Choroid plexus epithelial cell (primary cell): ENCODE measurements around the gene AGRN.
A peak's percentile ranks its signal among the peaks of the same experiment; 100 is the strongest.
"Not testable (repeated sequence)": the region's sequence is repeated elsewhere in the genome, so short reads cannot be mapped to it uniquely, and the experiment has no call there.

Source experiments
- DNase-seq: peaks from one replicate; pipeline ENCODE4 v3.0.0-alpha.2; 2010; ENCODE audit warnings: low read depth
- H3K4me3 ChIP-seq: 2 replicates; pipeline ENCODE4 v1.5.1; 2011; ENCODE audit warnings: low read depth, mild to moderate bottlenecking, control low read depth, low read length, moderate library complexity
- CTCF ChIP-seq: conservative IDR thresholded peaks from 2 replicates; pipeline ENCODE4 v1.5.1; 2011; ENCODE audit warnings: low read depth, mild to moderate bottlenecking, control low read depth, inconsistent platforms, low read length, moderate library complexity

The AGRN gene

DNA sequence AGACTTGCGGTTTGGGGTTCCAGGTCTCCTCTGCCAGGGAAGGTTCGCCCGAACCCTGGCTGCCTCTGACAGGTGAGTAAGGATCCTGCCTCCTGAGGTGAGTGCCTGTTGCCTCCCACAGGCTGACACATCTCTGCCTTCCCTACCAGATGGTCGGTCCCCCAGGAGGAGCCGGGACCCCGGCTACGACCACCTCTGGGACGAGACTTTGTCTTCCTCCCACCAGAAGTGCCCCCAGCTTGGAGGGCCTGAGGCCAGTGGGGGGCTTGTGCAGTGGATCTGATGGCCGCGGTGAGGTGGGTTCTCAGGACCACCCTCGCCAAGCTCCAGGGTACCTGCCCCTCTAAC lies 45.7 kb upstream of the AGRN start:
- TF ChIP-seq CTCF, result no peak
- H3K4me3 ChIP-seq, result no peak overlapping the region
- DNase-seq, result no peak

DNA sequence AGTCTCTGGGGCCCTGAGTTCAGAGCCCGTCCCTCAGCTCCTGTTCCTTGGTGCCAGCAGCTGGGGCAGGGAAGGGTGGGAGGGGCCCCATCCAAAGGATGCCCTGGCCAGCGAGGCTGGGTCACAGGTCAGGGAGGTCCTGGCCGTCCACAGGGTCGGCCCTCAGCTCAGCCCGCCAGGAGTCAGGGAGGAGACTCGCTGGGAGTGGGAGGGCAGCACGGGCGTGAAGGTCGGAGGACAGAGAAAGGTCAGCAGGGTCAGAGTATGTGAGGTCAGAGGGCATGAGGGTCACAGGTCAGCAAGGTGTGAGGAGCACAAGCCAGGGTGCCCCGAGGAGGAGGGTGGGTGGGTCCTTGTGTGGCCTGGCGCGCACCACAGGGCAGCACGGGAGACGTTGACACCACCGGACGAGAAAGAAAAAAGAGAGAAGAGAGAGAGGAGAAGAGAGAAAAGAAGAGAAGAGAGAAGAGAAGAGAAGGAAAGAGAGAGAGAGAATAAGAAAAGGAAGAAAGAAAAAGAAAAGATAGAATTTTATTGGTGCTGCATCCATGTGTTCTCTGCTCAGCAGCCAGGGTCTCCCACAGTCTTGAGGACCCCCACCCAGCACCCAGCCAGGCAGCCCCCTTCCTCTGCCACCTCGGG lies 45.1 kb upstream of the AGRN start:
- DNase-seq, result no peak
- no peak overlapping the region for H3K4me3 ChIP-seq
- no peak for TF ChIP-seq CTCF

DNA sequence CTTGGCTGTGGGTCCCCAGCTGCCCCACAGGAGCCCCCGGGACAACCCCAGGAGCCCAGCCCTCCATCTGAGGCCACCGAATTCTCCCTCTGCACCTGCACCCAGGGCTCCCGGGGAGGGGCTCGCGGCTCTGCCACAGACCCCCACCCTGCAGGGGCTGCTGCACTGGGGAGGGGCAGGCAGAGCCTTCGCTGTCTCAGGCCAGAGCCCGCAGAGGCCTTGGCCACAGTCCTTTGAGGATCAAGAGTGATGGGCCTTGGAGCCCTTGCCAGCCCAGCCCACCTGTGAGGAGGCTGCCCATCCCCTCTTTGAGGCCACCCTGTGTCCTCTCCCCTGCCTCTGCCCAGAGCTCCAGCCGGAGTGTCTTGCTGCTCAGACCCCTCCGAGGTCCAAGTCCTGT lies 44.6 kb upstream of the AGRN start:
- H3K4me3 ChIP-seq, result no peak overlapping the region
- no peak for TF ChIP-seq CTCF
- no peak for DNase-seq

- no peak overlapping the region for H3K4me3 ChIP-seq
- peak; percentile 62 for TF ChIP-seq CTCF
- peak; percentile 42 for DNase-seq
These were observed 43.8 kb upstream of the AGRN start for GRCh38 chr1:975896-976683.

DNA sequence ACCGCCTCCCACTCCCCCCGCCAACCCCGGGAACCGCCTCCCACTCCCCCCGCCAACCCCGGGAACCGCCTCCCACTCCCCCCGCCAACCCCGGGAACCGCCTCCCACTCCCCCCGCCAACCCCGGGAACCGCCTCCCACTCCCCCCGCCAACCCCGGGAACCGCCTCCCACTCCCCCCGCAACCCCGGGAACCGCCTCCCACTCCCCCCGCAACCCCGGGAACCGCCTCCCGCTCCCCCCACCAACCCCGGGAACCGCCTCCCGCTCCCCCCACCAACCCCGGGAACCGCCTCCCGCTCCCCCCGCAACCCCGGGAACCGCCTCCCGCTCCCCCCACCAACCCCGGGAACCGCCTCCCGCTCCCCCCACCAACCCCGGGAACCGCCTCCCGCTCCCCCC lies 43.1 kb upstream of the AGRN start:
- H3K4me3 ChIP-seq, DNase-seq: not testable (repeated sequence)

- no peak for TF ChIP-seq CTCF
- H3K4me3 ChIP-seq, result no peak overlapping the region
- DNase-seq, result no peak
These were observed 41.7 kb upstream of the AGRN start for GRCh38 chr1:978069-978834.
